Suprapubic skin (tissue), 3 donors: ENCODE data around the gene PRKAG2.

Source experiments
- CTCF ChIP-seq, 2 donors: fragments of 200-600 bp in 1 of 2; fragments of 450-650 bp in 1 of 2; sonication (generic) in 1 of 2; IDR thresholded peaks; one replicate each; pipeline ENCODE4 v1.5.1; 2016 to 2019; ENCODE audit warnings: antibody characterized with exemption in 2 of 2, mild to moderate bottlenecking in 1 of 2, moderate library complexity in 1 of 2
- POLR2A ChIP-seq, 2 donors: fragments of 450-650 bp; IDR thresholded peaks; one replicate each; pipeline ENCODE4 v1.6.1; 2017; ENCODE audit warnings: antibody characterized with exemption in 2 of 2, mild to moderate bottlenecking in 2 of 2, moderate library complexity in 2 of 2

GRCh38 chr7:151550656-151551286 lies 326.1 kb downstream of the PRKAG2 start:
- no peak for TF ChIP-seq CTCF (IDR thresholded peaks at IDR 0.05)
- TF ChIP-seq POLR2A (IDR thresholded peaks at IDR 0.05), result no peak
